ENCODE data around the gene STARD3. TPM values are rescaled to one million over a fixed set of nuclear protein-coding genes. Genes with fewer than 3 reads are reported as not detected.
A peak's percentile ranks its signal among the peaks of the same experiment; 100 is the strongest.

The STARD3 gene
- total RNA-seq, 1 experiment from 2014 or later = 75.3 TPM

GRCh38 chr17:39600288-39600996, 36.5 kb upstream of the STARD3 start:
- ChIA-PET CTCF (interaction anchor here (1.2 to 11.0 kb wide), 7 partner anchors 21 to 71 kb away, joined by 3 to 98 read pairs (median 7); no protein-coding TSS in a partner anchor), POLR2A (interaction anchor here (0.6 kb wide), 1 partner anchor 24 kb away, joined by 3 read pairs; no protein-coding TSS in a partner anchor)
- no peak overlapping the region; the same call in none of the 2 replicates for H3K4me3 Mint-ChIP-seq
- no peaks in the 10 kb centered on the region for H3K36me3 Mint-ChIP-seq
- ATAC-seq (no peak), DNase-seq (ENCODE audit: low spot score) (no peak)
- no peaks in the 10 kb centered on the region for H3K9me3 Mint-ChIP-seq
- H3K27ac Mint-ChIP-seq = no peak overlapping the region
- TF ChIP-seq PRRX2 (CRISPR knock-in tag; IDR thresholded peaks at IDR 0.05) (no peak), ZNF263 (CRISPR knock-in tag; IDR thresholded peaks at IDR 0.05; ENCODE audit: low read depth) (0 out of 2 replicates have a peak, but pooled peaks have one; percentile 14)
- H3K4me1 Mint-ChIP-seq = peaks cover 66% of the 10 kb centered on the region
- H3K27me3 Mint-ChIP-seq (ENCODE audit: low read depth) = peaks cover 100% of the 10 kb centered on the region

GRCh38 chr17:39600997-39601597, 35.8 kb upstream of the STARD3 start:
- no peaks in the 10 kb centered on the region for H3K9me3 Mint-ChIP-seq
- ATAC-seq (peak; percentile 28), DNase-seq (ENCODE audit: low spot score) (peak; percentile 65)
- peak overlapping the region; percentile 34 for H3K4me3 Mint-ChIP-seq
- no peaks in the 10 kb centered on the region for H3K36me3 Mint-ChIP-seq
- TF ChIP-seq ATF6 (CRISPR knock-in tag; IDR thresholded peaks at IDR 0.05) = no peak
- TF ChIP-seq RORB (CRISPR knock-in tag; IDR thresholded peaks at IDR 0.05) = no peak
- TF ChIP-seq IRF2 (CRISPR knock-in tag; IDR thresholded peaks at IDR 0.05; ENCODE audit: borderline replicate concordance, low read depth) = no peak
- peak; percentile 42; the same call in 1 of the 2 replicates for TF ChIP-seq FOXP1 (CRISPR knock-in tag; IDR thresholded peaks at IDR 0.05; ENCODE audit: borderline replicate concordance)
- no peak for TF ChIP-seq ETV6 (CRISPR knock-in tag; IDR thresholded peaks at IDR 0.05)
- 0 out of 2 replicates have a peak, but pooled peaks have one; percentile 9 for TF ChIP-seq NFE2L1 (CRISPR knock-in tag; IDR thresholded peaks at IDR 0.05)
- TF ChIP-seq ZNF263 (CRISPR knock-in tag; IDR thresholded peaks at IDR 0.05; ENCODE audit: low read depth) = peak; percentile 91
- TF ChIP-seq STAT6 (CRISPR knock-in tag; conservative IDR thresholded peaks at IDR 0.05; ENCODE audit: low read depth) = no peak
- TF ChIP-seq MYBL2 (CRISPR knock-in tag; IDR thresholded peaks at IDR 0.05) = no peak
- ChIA-PET POLR2A (interaction anchor here (0.6 kb wide), 1 partner anchor 24 kb away, joined by 3 read pairs; no protein-coding TSS in a partner anchor), CTCF (interaction anchor here (1.4 to 11.0 kb wide), 5 partner anchors 20 to 68 kb away, joined by 5 to 98 read pairs (median 27); no protein-coding TSS in a partner anchor)
- peaks cover 63% of the 10 kb centered on the region for H3K4me1 Mint-ChIP-seq
- H3K27ac Mint-ChIP-seq = no peak overlapping the region
- peaks cover 100% of the 10 kb centered on the region for H3K27me3 Mint-ChIP-seq (ENCODE audit: low read depth)

GRCh38 chr17:39601758-39602532, 35.0 kb upstream of the STARD3 start:
- H3K4me1 Mint-ChIP-seq = peaks cover 58% of the 10 kb centered on the region
- H3K4me3 Mint-ChIP-seq = peak overlapping the region; percentile 34; the same call in 1 of the 2 replicates
- ChIA-PET CTCF (interaction anchor here (1.3 to 11.0 kb wide), 5 partner anchors 11 to 53 kb away, joined by 3 to 98 read pairs (median 22); no protein-coding TSS in a partner anchor), POLR2A (no interaction called here)
- H3K9me3 Mint-ChIP-seq = no peaks in the 10 kb centered on the region
- ATAC-seq (no peak), DNase-seq (ENCODE audit: low spot score) (no peak)
- peaks cover 100% of the 10 kb centered on the region for H3K27me3 Mint-ChIP-seq (ENCODE audit: low read depth)
- H3K27ac Mint-ChIP-seq = no peak overlapping the region
- H3K36me3 Mint-ChIP-seq = no peaks in the 10 kb centered on the region
- TF ChIP-seq ZSCAN18 (CRISPR knock-in tag; IDR thresholded peaks at IDR 0.05) (no peak), ZNF425 (CRISPR knock-in tag; conservative IDR thresholded peaks at IDR 0.05) (no peak), E2F4 (CRISPR knock-in tag; IDR thresholded peaks at IDR 0.05; ENCODE audit: borderline replicate concordance, low read depth) (no peak), AR (CRISPR knock-in tag; IDR thresholded peaks at IDR 0.05) (no peak), ZNF219 (CRISPR knock-in tag; IDR thresholded peaks at IDR 0.05; ENCODE audit: borderline replicate concordance) (no peak)
